ENCODE measurements around the gene GTPBP2.
"Not testable (repeated sequence)": the region's sequence is repeated elsewhere in the genome, so short reads cannot be mapped to it uniquely, and the experiment has no call there.

GTPBP2 gene

DNA sequence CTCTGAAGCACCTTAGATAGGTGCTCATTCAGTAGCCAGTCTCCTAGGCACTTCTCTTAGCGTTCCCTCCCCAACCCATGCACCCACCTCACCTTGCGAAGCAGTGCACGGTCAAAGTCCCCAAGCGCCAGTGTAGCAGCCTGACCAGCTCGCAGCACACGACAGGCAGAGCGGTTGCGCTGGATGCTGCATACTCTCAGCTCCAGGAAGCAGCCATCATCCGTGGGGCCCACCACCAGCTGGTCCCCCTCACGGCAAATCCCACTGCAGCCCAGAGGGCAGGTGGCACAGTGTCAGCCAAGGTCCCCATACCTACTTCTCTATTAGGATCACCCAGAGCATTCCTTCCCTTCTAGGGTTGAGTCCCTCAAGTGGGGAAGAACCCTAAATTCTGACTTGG is 6.5 kb downstream of the GTPBP2 start:
- DNase-seq: no peak

GRCh38 chr6:43621836-43622180 is 7.3 kb downstream of the GTPBP2 start:
- no peak for DNase-seq

- DNase-seq: no peak
These were observed 7.8 kb downstream of the GTPBP2 start for GRCh38 chr6:43621078-43621835.

- peak; percentile 54 for DNase-seq
These were observed 12.2 kb downstream of the GTPBP2 start for GRCh38 chr6:43616725-43617472.

GRCh38 chr6:43614396-43614730 is 14.7 kb downstream of the GTPBP2 start:
- no peak for DNase-seq

- no peak for DNase-seq
These were observed 15.2 kb downstream of the GTPBP2 start for GRCh38 chr6:43613721-43614395.

GRCh38 chr6:43610431-43610830 is 18.6 kb downstream of the GTPBP2 start:
- no peak for DNase-seq

- no peak for DNase-seq
These were observed 19.7 kb downstream of the GTPBP2 start for GRCh38 chr6:43609402-43609801.

DNA sequence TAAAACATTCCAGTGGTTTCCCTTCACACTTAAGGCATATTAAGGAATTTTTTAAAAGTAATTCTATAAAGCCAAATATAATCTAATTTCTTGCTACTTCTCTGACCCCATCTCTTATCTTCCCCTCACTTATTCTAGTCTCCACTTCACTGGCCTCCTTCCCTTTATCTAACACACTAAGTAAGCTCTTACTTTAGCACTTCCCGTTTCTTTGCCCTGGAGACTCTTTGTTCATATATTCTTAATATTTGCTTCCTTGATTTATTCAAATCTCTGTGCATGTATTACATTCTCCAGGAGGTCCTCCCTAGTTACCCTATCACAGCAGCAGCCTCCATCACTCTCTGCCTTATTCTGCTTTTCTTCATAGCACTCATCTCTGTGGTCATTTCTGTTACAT is 20.3 kb downstream of the GTPBP2 start:
- peak; percentile 74 for DNase-seq

- DNase-seq: peak; percentile 87
These were observed 20.7 kb downstream of the GTPBP2 start for GRCh38 chr6:43608310-43608763.

GRCh38 chr6:43606019-43606418 is 23.0 kb downstream of the GTPBP2 start:
- DNase-seq: no peak

- no peak for DNase-seq
These were observed 24.9 kb downstream of the GTPBP2 start for GRCh38 chr6:43604174-43604573.

DNA sequence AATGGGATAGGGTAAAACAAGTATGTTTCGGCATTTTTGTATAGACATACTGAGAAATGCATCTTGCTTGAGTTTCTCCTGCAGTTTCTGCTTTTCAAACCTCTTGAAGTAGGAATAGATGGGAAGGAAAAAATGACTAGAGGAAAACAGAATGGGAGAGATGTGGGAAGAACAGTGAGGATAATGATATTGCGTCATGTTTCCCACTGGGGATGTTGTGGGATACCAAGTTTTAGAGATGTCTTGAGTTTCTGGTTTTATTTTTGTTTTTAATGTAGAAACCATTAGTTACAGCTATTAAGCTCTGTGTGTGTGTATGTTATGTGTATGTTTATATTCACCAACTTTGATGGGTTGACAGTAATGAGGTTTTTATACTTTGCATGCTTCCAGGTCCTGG is 28.5 kb downstream of the GTPBP2 start:
- no peak for DNase-seq

DNA sequence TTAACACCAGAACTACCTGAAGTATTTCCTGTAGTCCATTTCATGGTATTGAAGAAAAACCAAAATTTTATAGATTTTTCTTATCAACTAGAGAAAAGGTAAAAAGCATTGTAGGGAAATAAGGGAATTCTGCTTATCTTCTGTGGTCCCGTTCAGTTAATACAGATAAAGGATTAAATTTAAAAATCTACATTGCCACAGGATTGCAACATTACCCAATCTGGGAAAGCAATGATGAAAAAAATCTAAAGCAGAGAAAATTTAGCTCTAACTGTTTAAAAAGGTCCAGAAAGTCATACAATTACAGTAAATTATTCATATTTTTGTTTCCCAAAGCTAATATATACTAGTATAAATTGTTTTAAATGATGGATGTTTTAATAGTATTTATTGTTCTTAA is 35.1 kb downstream of the GTPBP2 start:
- no peak for DNase-seq

GRCh38 chr6:43589564-43589963 is 39.5 kb downstream of the GTPBP2 start:
- DNase-seq: not testable (repeated sequence)

DNA sequence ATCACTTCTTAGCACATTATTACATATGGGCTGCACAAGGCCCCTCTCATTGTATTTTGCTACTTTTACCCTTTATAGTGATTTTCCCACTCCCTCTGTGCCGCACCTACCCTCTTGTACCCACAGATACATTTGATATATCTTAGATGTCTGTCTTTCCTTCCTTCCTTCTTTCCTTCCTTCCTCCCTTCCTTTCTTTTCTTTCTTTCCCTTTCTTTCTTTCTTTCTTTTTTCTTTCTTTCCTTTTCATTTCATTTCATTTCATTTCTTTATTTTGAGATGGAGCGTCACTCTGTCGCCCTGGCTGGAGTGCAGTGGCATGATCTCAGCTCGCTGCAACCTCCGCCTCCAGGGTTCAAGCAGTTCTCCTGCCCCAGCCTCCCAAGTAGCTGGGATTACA is 40.9 kb downstream of the GTPBP2 start:
- DNase-seq: no peak

DNA sequence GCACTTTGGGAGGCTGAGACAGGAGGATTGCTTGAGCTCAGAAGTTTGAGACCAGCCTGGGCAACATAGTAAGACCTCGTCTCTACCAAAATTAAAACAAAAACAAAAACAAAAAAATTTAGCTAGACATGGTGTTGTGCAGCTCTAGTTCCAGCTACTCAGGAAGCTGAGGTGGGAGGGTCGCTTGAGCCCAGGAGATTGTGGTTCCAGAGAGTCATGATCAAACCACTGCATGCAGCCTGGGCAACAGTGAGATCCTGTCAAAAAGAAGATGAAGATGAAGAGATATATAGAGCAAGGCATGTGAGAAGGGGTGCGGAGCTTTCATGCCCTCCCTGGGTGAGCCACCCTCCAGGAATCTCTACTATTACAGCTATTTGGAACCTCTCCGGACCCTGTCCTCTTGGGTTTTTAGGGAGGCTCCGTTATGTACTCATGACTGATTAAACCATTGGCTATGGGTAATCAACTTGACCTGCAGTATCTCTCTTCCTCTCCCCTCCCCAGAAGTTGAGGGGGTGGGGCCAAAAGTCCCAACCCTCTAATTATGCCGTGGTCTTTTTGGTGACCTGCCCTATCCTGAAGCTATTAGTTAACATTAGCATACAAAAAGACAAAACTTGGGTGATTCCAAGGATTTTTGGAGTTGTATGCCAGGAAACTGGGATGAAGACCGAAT is 44.0 kb downstream of the GTPBP2 start:
- peak; percentile 13 for DNase-seq

DNA sequence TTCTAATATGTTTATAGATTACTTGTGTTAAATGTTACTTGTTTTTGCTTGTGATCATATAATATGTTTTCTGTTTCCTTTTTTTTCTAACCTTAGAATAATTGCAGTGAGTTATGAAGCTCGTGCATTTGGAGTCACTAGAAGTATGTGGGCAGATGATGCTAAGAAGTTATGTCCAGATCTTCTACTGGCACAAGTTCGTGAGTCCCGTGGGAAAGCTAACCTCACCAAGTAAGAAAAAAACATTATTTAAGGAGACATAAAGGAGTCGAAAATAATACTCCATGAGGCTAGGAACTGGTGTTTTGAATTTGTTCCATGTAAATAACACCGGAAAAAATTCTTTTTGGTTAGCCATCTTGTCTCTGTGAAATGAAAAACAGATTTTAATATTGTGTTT is 46.2 kb downstream of the GTPBP2 start:
- DNase-seq: no peak

GRCh38 chr6:43579171-43579570 is 49.9 kb downstream of the GTPBP2 start:
- no peak for DNase-seq

DNA sequence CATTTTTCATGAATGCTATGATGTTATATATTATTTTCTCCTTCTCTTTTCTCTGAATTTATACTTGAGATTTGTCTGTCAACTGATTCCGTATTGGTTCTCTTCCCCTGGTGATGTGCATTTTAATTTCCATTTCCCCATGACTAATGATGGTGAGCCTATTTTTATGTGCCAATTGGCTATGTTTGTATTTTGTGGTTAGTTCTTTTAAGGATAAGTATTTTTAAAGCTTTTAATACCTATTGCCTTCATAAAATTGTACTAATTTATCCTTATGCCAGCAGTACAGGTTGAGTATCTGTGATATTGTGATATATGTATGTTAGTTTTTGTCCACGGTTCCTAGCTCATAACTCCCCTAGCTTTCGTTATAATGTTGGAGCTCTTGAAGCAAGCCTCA is 50.3 kb downstream of the GTPBP2 start:
- no peak for DNase-seq

DNA sequence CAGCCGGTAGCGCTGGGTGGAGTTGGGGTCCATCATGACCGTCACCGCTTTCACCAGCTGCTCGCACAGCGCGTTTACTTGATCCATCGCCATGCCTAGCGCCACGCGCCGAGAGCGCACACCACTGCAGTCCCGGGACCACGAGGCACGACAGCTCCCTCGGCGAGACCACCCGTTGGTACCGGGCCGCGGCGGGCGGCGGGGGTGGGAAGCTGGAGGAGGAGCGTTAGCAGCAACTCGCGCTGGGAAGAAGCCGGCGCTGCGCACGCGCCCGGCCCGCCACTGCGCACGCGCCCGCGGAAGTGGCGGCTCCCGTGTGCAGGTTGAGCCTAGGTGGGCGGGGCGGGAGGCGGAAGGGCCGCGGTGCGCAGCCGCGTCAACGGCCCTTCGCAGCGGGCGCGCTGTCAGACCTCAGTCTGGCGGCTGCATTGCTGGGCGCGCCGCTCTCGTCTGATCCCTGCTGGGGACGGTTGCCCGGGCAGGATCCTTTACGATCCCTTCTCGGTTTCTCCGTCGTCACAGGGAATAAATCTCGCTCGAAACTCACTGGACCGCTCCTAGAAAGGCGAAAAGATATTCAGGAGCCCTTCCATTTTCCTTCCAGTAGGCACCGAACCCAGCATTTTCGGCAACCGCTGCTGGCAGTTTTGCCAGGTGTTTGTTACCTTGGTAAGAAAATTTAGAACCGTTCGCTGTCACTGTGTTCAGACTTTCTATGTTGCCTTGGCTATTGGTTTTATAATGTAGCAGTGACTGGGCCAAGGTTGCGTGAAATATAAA is 53.1 kb downstream of the GTPBP2 start, which contains the start of the genes POLH and XPO5:
TSS of gene POLH (plus strand) at position 414 of the 780 bp plus-strand sequence. CDS start 6,135 bp downstream, outside the sequence.
TSS of gene XPO5 (minus strand) at position 267 of the 780 bp plus-strand sequence. CDS start at position 93, 174 bp downstream.
- DNase-seq: peak; percentile 97

DNA sequence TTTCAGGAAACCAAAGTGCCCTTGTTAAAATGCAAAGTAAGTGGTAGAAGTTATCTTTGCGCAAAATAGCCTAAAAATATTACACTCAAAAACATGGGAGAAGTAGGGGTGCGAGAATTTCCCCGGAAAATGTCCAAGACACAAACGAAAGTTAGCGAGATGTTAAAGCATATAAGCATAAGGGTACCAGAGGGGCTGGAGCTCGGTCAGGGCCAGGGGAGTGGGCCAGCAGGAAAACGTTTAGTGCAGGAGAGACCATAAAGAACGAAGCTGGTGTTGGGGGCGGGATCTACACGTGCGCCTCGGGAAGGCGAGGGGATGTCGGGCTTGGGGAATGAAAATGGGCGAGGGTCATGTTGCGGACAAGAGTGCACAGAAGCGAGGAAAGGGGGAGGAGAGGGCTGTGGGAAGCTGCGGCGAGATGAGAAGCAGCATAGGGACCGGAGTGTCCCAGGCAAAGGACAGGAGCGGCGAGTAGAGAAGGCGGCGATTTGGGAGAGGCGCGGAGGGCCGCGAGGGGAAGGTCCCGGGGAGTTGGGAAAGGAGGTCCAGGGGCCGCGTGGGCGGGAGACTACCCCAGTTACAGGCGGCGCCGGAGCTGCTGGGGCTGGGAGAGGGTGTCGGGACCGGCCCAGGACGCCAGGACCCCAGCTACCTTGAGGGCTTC is 53.8 kb downstream of the GTPBP2 start:
- peak; percentile 54 for DNase-seq
